HCT116 (cell line): Measurements from ENCODE around the gene CDKAL1. TPM values are rescaled to one million over a fixed set of nuclear protein-coding genes. Genes with fewer than 3 reads are reported as not detected.

Source experiments
- ATAC-seq: fragments of 200-7000 bp; cut with Tn5 transposase; 2 replicates; pipeline ENCODE4 v1.9.1; 2020; ENCODE audit warnings: mild to moderate bottlenecking, moderate library complexity
- BruUV-seq: library from RNA; stranded (reverse); fragments of 400-500 nt; replicated peaks from 2 replicates; lab custom pipeline; 2021; lab: Mats Ljungman, UMichigan
- CTCF ChIA-PET: fragments of 300-600 bp; sonication (Branson Sonifier 250); formaldehyde crosslinking; loops from one replicate; lab custom pipeline; 2021; ENCODE audit warnings: antibody characterized with exemption; lab: Charles Lee
- POLR2A ChIA-PET: fragments of 300-600, 350-600 bp; sonication (Branson Sonifier 250); formaldehyde crosslinking; loops from one replicate; lab custom pipeline; 2021; ENCODE audit warnings: antibody characterized with exemption; lab: Charles Lee
- RAD21 ChIA-PET, 2 experiments: fragments of 300-600 bp; sonication (Branson Sonifier 250); formaldehyde crosslinking; loops; one replicate each; lab custom pipeline; 2023; ENCODE audit warnings: low total read pairs in 2 of 2; ENCODE audit not compliant: uncharacterized antibody in 2 of 2, unreplicated experiment in 2 of 2, low non-redundant PET in 1 of 2; lab: Charles Lee
- DNase-seq: peaks from one replicate; pipeline ENCODE4 v3.0.0-alpha.2; 2010; ENCODE audit warnings: low read depth, low spot score
- H2AFZ ChIP-seq: fragments of 200-600 bp; shearing (Covaris generic), sonication (generic); 2 replicates; pipeline ENCODE4 v1.6.1; 2017; ENCODE audit warnings: low read depth, mixed run types, mixed read lengths, antibody characterized with exemption, low read length; ENCODE audit not compliant: poor library complexity, severe bottlenecking
- H3K27ac ChIP-seq: 2 replicates; pipeline ENCODE4 v1.5.1; 2012; ENCODE audit warnings: low read depth, low read length
- H3K27me3 ChIP-seq: fragments of 200-600 bp; sonication (generic); 2 replicates; pipeline ENCODE4 v1.6.1; 2016; ENCODE audit warnings: mixed run types, low read length, mixed read lengths; ENCODE audit not compliant: insufficient read depth
- H3K36me3 ChIP-seq, 2 experiments: fragments of 200-500 bp in 1 of 2; fragments of 200-600 bp in 1 of 2; sonication (Bioruptor generic) in 1 of 2; sonication (generic) in 1 of 2; 2 replicates each; pipeline versions ENCODE4 v1.5.1 to v1.6.1; 2014 to 2016; ENCODE audit warnings: low read length in 2 of 2, inconsistent platforms in 1 of 2, mixed read lengths in 1 of 2, mixed run types in 1 of 2; ENCODE audit not compliant: insufficient read depth in 2 of 2, control insufficient read depth in 1 of 2
- H3K4me1 ChIP-seq, 2 experiments: fragments of 200-600 bp in 1 of 2; sonication (generic) in 1 of 2; 2 replicates each; pipeline versions ENCODE4 v1.5.1 to v1.6.1; 2012 to 2017; ENCODE audit warnings: low read length in 2 of 2, inconsistent platforms in 1 of 2, mild to moderate bottlenecking in 1 of 2, mixed read lengths in 1 of 2, mixed run types in 1 of 2, moderate library complexity in 1 of 2; ENCODE audit not compliant: insufficient read depth in 2 of 2, control insufficient read depth in 1 of 2
- H3K4me2 ChIP-seq: fragments of 200-600 bp; sonication (generic); 2 replicates; pipeline ENCODE4 v1.6.1; 2017; ENCODE audit warnings: mixed run types, low read length, mixed read lengths
- H3K4me3 ChIP-seq, 2 experiments: fragments of 200-600 bp in 1 of 2; sonication (generic) in 1 of 2; replicated peaks in 1 of 2; 2 replicates each; pipeline ENCODE4 v1.5.1; 2011 to 2016; ENCODE audit warnings: low read length in 2 of 2, control low read depth in 1 of 2, low read depth in 1 of 2, mild to moderate bottlenecking in 1 of 2, mixed read lengths in 1 of 2, mixed run types in 1 of 2
- H3K79me2 ChIP-seq: fragments of 200-600 bp; sonication (generic); 2 replicates; pipeline ENCODE4 v1.6.1; 2017; ENCODE audit warnings: mild to moderate bottlenecking, mixed run types, low read length, moderate library complexity, mixed read lengths; ENCODE audit not compliant: insufficient read depth
- H3K9ac ChIP-seq: fragments of 200-600 bp; sonication (generic); 2 replicates; pipeline ENCODE4 v1.6.1; 2016; ENCODE audit warnings: low read length, mixed read lengths
- H3K9me2 ChIP-seq: fragments of 200-600 bp; sonication (generic), shearing (Covaris generic); 2 replicates; pipeline ENCODE4 v1.6.1; 2017; ENCODE audit warnings: mixed run types, mild to moderate bottlenecking, moderate library complexity; ENCODE audit not compliant: insufficient read depth
- H3K9me3 ChIP-seq, 2 experiments: fragments of 200-500 bp in 1 of 2; fragments of 200-600 bp in 1 of 2; sonication (Bioruptor generic) in 1 of 2; sonication (generic) in 1 of 2; 2 replicates each; pipeline ENCODE4 v1.6.1; 2014 to 2017; ENCODE audit warnings: low read length in 2 of 2, mixed read lengths in 2 of 2, inconsistent platforms in 1 of 2, low read depth in 1 of 2, mild to moderate bottlenecking in 1 of 2, mixed run types in 1 of 2, moderate library complexity in 1 of 2; ENCODE audit not compliant: control insufficient read depth in 1 of 2, insufficient read depth in 1 of 2
- H4K20me1 ChIP-seq: fragments of 200-600 bp; sonication (generic), shearing (Covaris generic); 2 replicates; pipeline ENCODE4 v1.6.1; 2017; ENCODE audit warnings: mixed run types, mild to moderate bottlenecking, moderate library complexity; ENCODE audit not compliant: insufficient read depth
- CBX3 ChIP-seq: IDR thresholded peaks from 2 replicates; pipeline ENCODE4 v1.6.1; 2012; ENCODE audit warnings: low read depth
- CEBPB ChIP-seq: IDR thresholded peaks from 2 replicates; pipeline ENCODE4 v1.6.1; 2012; ENCODE audit warnings: low read depth
- EGR1 ChIP-seq: IDR thresholded peaks from 2 replicates; pipeline ENCODE4 v1.6.1; 2012; ENCODE audit warnings: low read depth
- ELF1 ChIP-seq: IDR thresholded peaks from 2 replicates; pipeline ENCODE4 v1.6.1; 2012; ENCODE audit warnings: low read depth, borderline replicate concordance
- EZH2 ChIP-seq: fragments of 200-600 bp; sonication (generic); IDR thresholded peaks from 2 replicates; pipeline ENCODE4 v1.6.1; 2017; ENCODE audit warnings: antibody characterized with exemption, mixed run types
- EZH2phosphoT487 ChIP-seq: fragments of 200-600 bp; IDR thresholded peaks from 2 replicates; pipeline ENCODE4 v1.6.1; 2018; ENCODE audit warnings: antibody characterized with exemption, borderline replicate concordance
- JUND ChIP-seq: IDR thresholded peaks from 2 replicates; pipeline ENCODE4 v1.6.1; 2012
- POLR2A ChIP-seq: IDR thresholded peaks from 2 replicates; pipeline ENCODE4 v1.7.0; 2011; ENCODE audit warnings: borderline replicate concordance; ENCODE audit not compliant: insufficient read depth, insufficient read length; ENCODE audit errors: extremely low read depth
- POLR2AphosphoS5 ChIP-seq: IDR thresholded peaks from 2 replicates; pipeline ENCODE4 v1.6.1; 2011; ENCODE audit warnings: mild to moderate bottlenecking, low read depth, low read length, moderate library complexity
- RAD21 ChIP-seq: IDR thresholded peaks from 2 replicates; pipeline ENCODE4 v1.6.1; 2012; ENCODE audit warnings: low read depth, mild to moderate bottlenecking
- SRF ChIP-seq: IDR thresholded peaks from 2 replicates; pipeline ENCODE4 v1.6.1; 2012; ENCODE audit warnings: low read depth
- TCF7L2 ChIP-seq: IDR thresholded peaks from 2 replicates; pipeline ENCODE4 v1.7.0; 2011; ENCODE audit warnings: borderline replicate concordance, inconsistent platforms; ENCODE audit not compliant: insufficient read depth, insufficient read length; ENCODE audit errors: extremely low read depth
- YY1 ChIP-seq: IDR thresholded peaks from 2 replicates; pipeline ENCODE4 v1.6.1; 2011; ENCODE audit warnings: low read length, low read depth, moderate library complexity, mild to moderate bottlenecking; ENCODE audit not compliant: insufficient replicate concordance; ENCODE audit errors: extremely low read depth
- ZFX ChIP-seq: fragments of 450-650 bp; IDR thresholded peaks from 2 replicates; pipeline ENCODE4 v1.6.1; 2017
- ZNF274 ChIP-seq: fragments of 200-500 bp; sonication (Bioruptor generic); IDR thresholded peaks from 2 replicates; pipeline ENCODE4 v1.6.1; 2014; ENCODE audit warnings: mild to moderate bottlenecking, low read depth, low read length, inconsistent platforms
- intact Hi-C: fragments of 100-400 bp; cut with micrococcal nuclease; formaldehyde crosslinking; loops from 2 replicates; pipeline ENCODE4 v1.10.0; 2022
- total RNA-seq: library from RNA; stranded (reverse); gene quantifications from one replicate; pipeline ENCODE4 v1.2.1, GENCODE V29; 2021; ENCODE audit not compliant: unreplicated experiment
- TF ChIP-seq, protein P1 (sequence below), 3 experiments: fragments of 200-600 bp in 1 of 3; sonication (generic) in 1 of 3; IDR thresholded peaks in 2 of 3; conservative IDR thresholded peaks in 1 of 3; 2 replicates each; pipeline ENCODE4 v1.5.1; 2012 to 2017; ENCODE audit warnings: low read depth in 2 of 3, low read length in 2 of 3, antibody characterized with exemption in 1 of 3, borderline replicate concordance in 1 of 3, control low read depth in 1 of 3, mild to moderate bottlenecking in 1 of 3, mixed read lengths in 1 of 3, mixed run types in 1 of 3, moderate library complexity in 1 of 3; ENCODE audit not compliant: insufficient read depth in 1 of 3
- TF ChIP-seq, protein P2 (sequence below): IDR thresholded peaks from 2 replicates; pipeline ENCODE4 v1.6.1; 2012
- TF ChIP-seq, protein P3 (sequence below): IDR thresholded peaks from 2 replicates; pipeline ENCODE4 v1.6.1; 2011; ENCODE audit warnings: mild to moderate bottlenecking, low read length, moderate library complexity; ENCODE audit not compliant: insufficient replicate concordance; ENCODE audit errors: extremely low read depth

The CDKAL1 gene
- total RNA-seq, 1 experiment from 2014 or later: 14.9 TPM

DNA sequence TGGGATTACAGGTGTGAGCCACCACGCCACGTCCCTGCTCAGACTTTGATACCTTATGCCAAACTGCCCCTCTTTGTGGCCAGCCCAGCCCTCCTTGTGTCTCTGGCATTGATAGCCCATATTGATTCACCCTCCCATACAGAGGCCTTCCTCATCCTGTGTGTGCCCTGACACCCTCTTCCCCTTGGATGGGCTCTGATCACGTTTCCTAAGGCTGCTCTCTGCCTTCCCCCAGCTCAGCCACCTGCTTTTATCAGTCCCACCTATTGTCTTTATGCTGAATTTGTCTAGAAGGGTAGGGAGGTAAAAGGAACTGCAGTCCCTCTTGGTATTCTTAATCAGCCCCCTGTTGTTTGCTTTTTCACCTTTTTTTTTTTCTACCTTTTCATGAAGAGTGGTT, 95.9 kb downstream of the CDKAL1 start:
- RAD21 ChIA-PET: no interaction called here
- no peaks in the 10 kb centered on the region for H3K9me2 ChIP-seq
- H3K9ac ChIP-seq: no peak overlapping the region
- H3K4me1 ChIP-seq: peaks cover 23 to 26% of the 10 kb centered on the region in 2 experiments
- CTCF ChIA-PET: no interaction called here
- no peaks in the 10 kb centered on the region for H3K36me3 ChIP-seq
- no peaks in the 10 kb centered on the region for H3K9me3 ChIP-seq
- H3K79me2 ChIP-seq: peaks cover 13% of the 10 kb centered on the region; the same call in 1 of the 2 replicates
- H3K4me2 ChIP-seq: no peak overlapping the region; the same call in 1 of the 2 replicates
- POLR2A ChIA-PET: no interaction called here
- TF ChIP-seq CBX3 (no peak), EZH2phosphoT487 (no peak), ELF1 (no peak), SRF (no peak), RAD21 (no peak), JUND (no peak), YY1 (no peak), ZFX (no peak), EZH2 (no peak), ZNF274 (no peak), CEBPB (no peak), POLR2AphosphoS5 (no peak), EGR1 (no peak), POLR2A (no peak), TCF7L2 (no peak)
- TF ChIP-seq, protein P1, sequence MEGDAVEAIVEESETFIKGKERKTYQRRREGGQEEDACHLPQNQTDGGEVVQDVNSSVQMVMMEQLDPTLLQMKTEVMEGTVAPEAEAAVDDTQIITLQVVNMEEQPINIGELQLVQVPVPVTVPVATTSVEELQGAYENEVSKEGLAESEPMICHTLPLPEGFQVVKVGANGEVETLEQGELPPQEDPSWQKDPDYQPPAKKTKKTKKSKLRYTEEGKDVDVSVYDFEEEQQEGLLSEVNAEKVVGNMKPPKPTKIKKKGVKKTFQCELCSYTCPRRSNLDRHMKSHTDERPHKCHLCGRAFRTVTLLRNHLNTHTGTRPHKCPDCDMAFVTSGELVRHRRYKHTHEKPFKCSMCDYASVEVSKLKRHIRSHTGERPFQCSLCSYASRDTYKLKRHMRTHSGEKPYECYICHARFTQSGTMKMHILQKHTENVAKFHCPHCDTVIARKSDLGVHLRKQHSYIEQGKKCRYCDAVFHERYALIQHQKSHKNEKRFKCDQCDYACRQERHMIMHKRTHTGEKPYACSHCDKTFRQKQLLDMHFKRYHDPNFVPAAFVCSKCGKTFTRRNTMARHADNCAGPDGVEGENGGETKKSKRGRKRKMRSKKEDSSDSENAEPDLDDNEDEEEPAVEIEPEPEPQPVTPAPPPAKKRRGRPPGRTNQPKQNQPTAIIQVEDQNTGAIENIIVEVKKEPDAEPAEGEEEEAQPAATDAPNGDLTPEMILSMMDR (IDR thresholded peaks at IDR 0.05 in 2 of 3, conservative IDR thresholded peaks at IDR 0.05 in 1 of 3; ENCODE audit: borderline replicate concordance in 1 of 3, insufficient read depth in 1 of 3, low read depth in 2 of 3, low read length in 2 of 3): no peak
- TF ChIP-seq, protein P2, sequence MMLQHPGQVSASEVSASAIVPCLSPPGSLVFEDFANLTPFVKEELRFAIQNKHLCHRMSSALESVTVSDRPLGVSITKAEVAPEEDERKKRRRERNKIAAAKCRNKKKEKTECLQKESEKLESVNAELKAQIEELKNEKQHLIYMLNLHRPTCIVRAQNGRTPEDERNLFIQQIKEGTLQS: no peak
- TF ChIP-seq, protein P3, sequence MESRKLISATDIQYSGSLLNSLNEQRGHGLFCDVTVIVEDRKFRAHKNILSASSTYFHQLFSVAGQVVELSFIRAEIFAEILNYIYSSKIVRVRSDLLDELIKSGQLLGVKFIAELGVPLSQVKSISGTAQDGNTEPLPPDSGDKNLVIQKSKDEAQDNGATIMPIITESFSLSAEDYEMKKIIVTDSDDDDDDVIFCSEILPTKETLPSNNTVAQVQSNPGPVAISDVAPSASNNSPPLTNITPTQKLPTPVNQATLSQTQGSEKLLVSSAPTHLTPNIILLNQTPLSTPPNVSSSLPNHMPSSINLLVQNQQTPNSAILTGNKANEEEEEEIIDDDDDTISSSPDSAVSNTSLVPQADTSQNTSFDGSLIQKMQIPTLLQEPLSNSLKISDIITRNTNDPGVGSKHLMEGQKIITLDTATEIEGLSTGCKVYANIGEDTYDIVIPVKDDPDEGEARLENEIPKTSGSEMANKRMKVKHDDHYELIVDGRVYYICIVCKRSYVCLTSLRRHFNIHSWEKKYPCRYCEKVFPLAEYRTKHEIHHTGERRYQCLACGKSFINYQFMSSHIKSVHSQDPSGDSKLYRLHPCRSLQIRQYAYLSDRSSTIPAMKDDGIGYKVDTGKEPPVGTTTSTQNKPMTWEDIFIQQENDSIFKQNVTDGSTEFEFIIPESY: no peak
- no peak overlapping the region for H3K27ac ChIP-seq
- H3K4me3 ChIP-seq: no peak overlapping the region
- H3K27me3 ChIP-seq: no peaks in the 10 kb centered on the region
- BruUV-seq: no TSS peak
- H4K20me1 ChIP-seq: no peaks in the 10 kb centered on the region
- no peak for ATAC-seq
- no peak overlapping the region for H2AFZ ChIP-seq
- intact Hi-C loops: no loop called here
- no peak for DNase-seq
